HepG2 (cell line): ENCODE results near the gene MXI1. TPM values are rescaled to one million over a fixed set of nuclear protein-coding genes. Genes with fewer than 3 reads are reported as not detected.

ENCODE experiments used
- FOXP4 ChIP-seq: sonication (generic); formaldehyde crosslinking; IDR thresholded peaks from 2 replicates; pipeline ENCODE4 v1.4.0; 2020; ENCODE audit warnings: missing genetic modification reagents
- HOMEZ ChIP-seq: IDR thresholded peaks from 2 replicates; pipeline ENCODE4 v1.6.1; 2016; ENCODE audit warnings: low read depth
- HOXA5 ChIP-seq: sonication (generic); formaldehyde crosslinking; IDR thresholded peaks from 2 replicates; pipeline ENCODE4 v1.4.0; 2020; ENCODE audit warnings: missing genetic modification reagents
- JDP2 ChIP-seq: sonication (generic); formaldehyde crosslinking; IDR thresholded peaks from 2 replicates; pipeline ENCODE4 v1.8.1; 2022; ENCODE audit warnings: missing genetic modification reagents, borderline replicate concordance
- MIER3 ChIP-seq: IDR thresholded peaks from 2 replicates; pipeline ENCODE4 v1.6.1; 2016; ENCODE audit warnings: missing compliant biosample characterization, borderline replicate concordance
- MYNN ChIP-seq: sonication (generic); formaldehyde crosslinking; IDR thresholded peaks from 2 replicates; pipeline ENCODE4 v1.4.0; 2020; ENCODE audit warnings: mild to moderate bottlenecking, low read depth, missing genetic modification reagents
- NR2F6 ChIP-seq, 2 experiments: IDR thresholded peaks; 2 replicates each; pipeline ENCODE4 v1.6.1; 2016; ENCODE audit warnings: antibody characterized with exemption in 1 of 2, mild to moderate bottlenecking in 1 of 2
- RFX5 ChIP-seq: IDR thresholded peaks from 2 replicates; pipeline ENCODE4 v1.6.1; 2011; ENCODE audit warnings: low read depth, low read length, improper control_type of control experiment
- SALL1 ChIP-seq: sonication (generic); formaldehyde crosslinking; IDR thresholded peaks from 2 replicates; pipeline ENCODE4 v1.8.0; 2022; ENCODE audit warnings: mild to moderate bottlenecking, missing genetic modification reagents
- THAP11 ChIP-seq: IDR thresholded peaks from 2 replicates; pipeline ENCODE4 v1.6.1; 2016; ENCODE audit warnings: missing biosample characterization, missing genetic modification reagents
- ZBTB40 ChIP-seq, 2 experiments: fragments of 450-650 bp in 1 of 2; sonication (generic) in 1 of 2; formaldehyde crosslinking in 1 of 2; IDR thresholded peaks; 2 replicates each; pipeline versions ENCODE4 v1.6.1 to v1.8.0; 2016 to 2022; ENCODE audit warnings: antibody characterized with exemption in 1 of 2, mild to moderate bottlenecking in 1 of 2, missing genetic modification reagents in 1 of 2
- ZFAT ChIP-seq: sonication (generic); formaldehyde crosslinking; conservative IDR thresholded peaks from 2 replicates; pipeline ENCODE4 v1.8.1; 2023; ENCODE audit warnings: missing genetic modification reagents, inconsistent platforms
- ZNF431 ChIP-seq: sonication (generic); formaldehyde crosslinking; IDR thresholded peaks from 2 replicates; pipeline ENCODE4 v1.9.0; 2022; ENCODE audit warnings: missing genetic modification reagents, low read depth, mild to moderate bottlenecking, borderline replicate concordance
- ZNF678 ChIP-seq: sonication (generic); formaldehyde crosslinking; IDR thresholded peaks from 2 replicates; pipeline ENCODE4 v1.4.0; 2020; ENCODE audit warnings: mild to moderate bottlenecking, missing genetic modification reagents
- ZNF792 ChIP-seq: IDR thresholded peaks from 2 replicates; pipeline ENCODE4 v1.6.1; 2016
- ZSCAN21 ChIP-seq: sonication (generic); formaldehyde crosslinking; IDR thresholded peaks from 2 replicates; pipeline ENCODE4 v1.8.0; 2022; ENCODE audit warnings: mild to moderate bottlenecking, missing genetic modification reagents, moderate library complexity, borderline replicate concordance
- polyA plus RNA-seq, 8 experiments: library from polyadenylated mRNA; depleted of rRNA in 3 of 8; stranded (reverse) in 7 of 8; unstranded in 1 of 8; fragments of >200 nt; fragmentation: Illumina TruSeq in 4 of 8; extraction: Trizol in 4 of 8; gene quantifications; 2 replicates each; pipeline versions ENCODE4 v1.2.1 to v1.2.3, GENCODE V29; 2011 to 2016; ENCODE audit warnings: low read depth in 4 of 8, missing spikeins in 1 of 8, mixed read lengths in 1 of 8; ENCODE audit not compliant: insufficient read depth in 1 of 8
- total RNA-seq, 5 experiments: library from RNA; depleted of rRNA; stranded (reverse); fragments of >200 nt; fragmentation: Illumina TruSeq; extraction: Trizol; gene quantifications; 2 replicates each; pipeline ENCODE4 v1.2.3, GENCODE V29; 2016; ENCODE audit warnings: low read depth in 1 of 5

MXI1 gene
- total and polyA plus RNA-seq, 2 of the 13 experiments (the other 11 are each of a cell fraction or from before 2014, with no cell fraction given): 6.6 to 22.0 TPM

GRCh38 chr10:110207011-110207804 is at the start of gene MXI1 (continued):
- TF ChIP-seq FOXP4 (CRISPR knock-in tag) (peak; percentile 64; the same call in 1 of the 2 replicates), NR2F6 (IDR thresholded peaks at IDR 0.05) (no peak), NR2F6 (CRISPR knock-in tag; IDR thresholded peaks at IDR 0.05) (peak; percentile 11; the same call in 1 of the 2 replicates), ZNF678 (CRISPR knock-in tag) (no peak), RFX5 (peak; percentile 18; the same call in 1 of the 2 replicates), ZBTB40 (IDR thresholded peaks at IDR 0.05) (no peak), ZBTB40 (CRISPR knock-in tag; IDR thresholded peaks at IDR 0.05) (0 out of 2 replicates have a peak, but pooled peaks have one; percentile 16), ZSCAN21 (no peak), MIER3 (CRISPR knock-in tag) (peak; percentile 48; the same call in 1 of the 2 replicates), SALL1 (CRISPR knock-in tag) (peak; percentile 72), HOXA5 (peak; percentile 43; the same call in 1 of the 2 replicates), ZNF431 (CRISPR knock-in tag) (0 out of 2 replicates have a peak, but pooled peaks have one; percentile 33), ZNF792 (CRISPR knock-in tag) (0 out of 2 replicates have a peak, but pooled peaks have one; percentile 5), JDP2 (CRISPR knock-in tag) (no peak), ZFAT (CRISPR knock-in tag) (no peak), HOMEZ (0 out of 2 replicates have a peak, but pooled peaks have one; percentile 18), THAP11 (CRISPR knock-in tag) (peak; percentile 74), MYNN (CRISPR knock-in tag) (peak; percentile 90; the same call in 1 of the 2 replicates)
